Stimulated activated CD8-positive, alpha-beta memory T cell treated with anti-CD3 and anti-CD28 coated beads, Interleukin-12 subunit alpha, Interleukin-12 subunit beta, amount 100 ng/mL, for 24 hours (primary cell): ENCODE data around the gene FOXN1.
"Not testable (repeated sequence)": the region's sequence is repeated elsewhere in the genome, so short reads cannot be mapped to it uniquely, and the experiment has no call there.

Source experiments
- DNase-seq: peaks from one replicate; pipeline ENCODE4 v3.0.0-alpha.2; 2020; ENCODE audit errors: extremely low read depth

Gene FOXN1

GRCh38 chr17:28505986-28506665 lies at the start of gene FOXN1:
Gene FOXN1 (plus strand): TSS chr17:28506348. CDS start chr17:28523970, 17,622 bp downstream.
- DNase-seq = no peak

GRCh38 chr17:28457890-28458289 lies 48.3 kb upstream of the FOXN1 start:
- DNase-seq = no peak

GRCh38 chr17:28458881-28459280 lies 47.3 kb upstream of the FOXN1 start:
- not testable (repeated sequence) for DNase-seq

GRCh38 chr17:28460901-28461300 lies 45.2 kb upstream of the FOXN1 start:
- no peak for DNase-seq

GRCh38 chr17:28466001-28466400 lies 40.1 kb upstream of the FOXN1 start:
- no peak for DNase-seq

GRCh38 chr17:28466521-28467048 lies 39.6 kb upstream of the FOXN1 start:
- no peak for DNase-seq

- DNase-seq = no peak
These were observed 38.6 kb upstream of the FOXN1 start for GRCh38 chr17:28467456-28468025.

GRCh38 chr17:28468033-28468735 lies 38.0 kb upstream of the FOXN1 start:
- DNase-seq = not testable (repeated sequence)

GRCh38 chr17:28468781-28469180 lies 37.4 kb upstream of the FOXN1 start:
- no peak for DNase-seq

GRCh38 chr17:28469376-28469775 lies 36.8 kb upstream of the FOXN1 start:
- DNase-seq = no peak

GRCh38 chr17:28470266-28470913 lies 35.8 kb upstream of the FOXN1 start:
- DNase-seq = no peak

- DNase-seq = no peak
These were observed 35.2 kb upstream of the FOXN1 start for GRCh38 chr17:28470914-28471366.

GRCh38 chr17:28471531-28472342 lies 34.4 kb upstream of the FOXN1 start:
- no peak for DNase-seq

- no peak for DNase-seq
These were observed 33.2 kb upstream of the FOXN1 start for GRCh38 chr17:28472871-28473497.

GRCh38 chr17:28473542-28473941 lies 32.6 kb upstream of the FOXN1 start, which contains the start of gene SLC13A2:
Gene SLC13A2 (plus strand): TSS chr17:28473644. CDS start chr17:28473713, 69 bp downstream.
- DNase-seq = no peak

GRCh38 chr17:28474111-28474531 lies 32.0 kb upstream of the FOXN1 start:
- no peak for DNase-seq

GRCh38 chr17:28475151-28475900 lies 30.8 kb upstream of the FOXN1 start:
- DNase-seq = no peak

- DNase-seq = no peak
These were observed 29.9 kb upstream of the FOXN1 start for GRCh38 chr17:28476076-28476865.

- no peak for DNase-seq
These were observed 28.2 kb upstream of the FOXN1 start for GRCh38 chr17:28477928-28478327.
